HG03103 (cell line): ENCODE results near the gene DTNA.
"Not testable (repeated sequence)": the region's sequence is repeated elsewhere in the genome, so short reads cannot be mapped to it uniquely, and the experiment has no call there.

Experiments
- ATAC-seq: cut with Tn5 transposase; IDR thresholded peaks from one replicate; pipeline ENCODE4 v1.9.1; 2021; ENCODE audit warnings: low read depth; ENCODE audit not compliant: unreplicated experiment

Gene DTNA

GRCh38 chr18:34880882-34881834 is 171.1 kb downstream of the DTNA start:
- no peak for ATAC-seq

GRCh38 chr18:34884436-34884835 is 174.3 kb downstream of the DTNA start:
- ATAC-seq, result no peak

- ATAC-seq, result no peak
Measured at GRCh38 chr18:34886177-34886576, 176.1 kb downstream of the DTNA start.

GRCh38 chr18:34887881-34888580 is 177.9 kb downstream of the DTNA start:
- ATAC-seq, result no peak

GRCh38 chr18:34890486-34891085 is 180.5 kb downstream of the DTNA start:
- no peak for ATAC-seq

GRCh38 chr18:34892379-34892778 is 182.3 kb downstream of the DTNA start:
- no peak for ATAC-seq

- ATAC-seq, result no peak
Measured at GRCh38 chr18:34893239-34893638, 183.1 kb downstream of the DTNA start.

- no peak for ATAC-seq
Measured at GRCh38 chr18:34901299-34901698, 191.2 kb downstream of the DTNA start.

GRCh38 chr18:34904994-34905393 is 194.9 kb downstream of the DTNA start:
- ATAC-seq, result no peak

- ATAC-seq, result not testable (repeated sequence)
Measured at GRCh38 chr18:34906985-34907384, 196.9 kb downstream of the DTNA start.

GRCh38 chr18:34909637-34910364 is 199.7 kb downstream of the DTNA start:
- ATAC-seq, result no peak

- no peak for ATAC-seq
Measured at GRCh38 chr18:34911081-34911480, 201.0 kb downstream of the DTNA start.

- ATAC-seq, result no peak
Measured at GRCh38 chr18:34911661-34912384, 201.7 kb downstream of the DTNA start.

- ATAC-seq, result no peak
Measured at GRCh38 chr18:34913837-34914661, 204.0 kb downstream of the DTNA start.

GRCh38 chr18:34915046-34915445 is 204.9 kb downstream of the DTNA start:
- ATAC-seq, result no peak

GRCh38 chr18:34916539-34916938 is 206.4 kb downstream of the DTNA start:
- ATAC-seq, result not testable (repeated sequence)

GRCh38 chr18:34918856-34919255 is 208.8 kb downstream of the DTNA start:
- no peak for ATAC-seq

- ATAC-seq, result no peak
Measured at GRCh38 chr18:34921226-34921625, 211.1 kb downstream of the DTNA start.

GRCh38 chr18:34921811-34922385 is 211.8 kb downstream of the DTNA start:
- no peak for ATAC-seq
